SU-DHL-6 (cell line): ENCODE data around the gene TCP11.

Experiments
- H2AFZ ChIP-seq: fragments of 200-600 bp; sonication (generic); 2 replicates; pipeline ENCODE4 v1.6.1; 2014; ENCODE audit warnings: low read depth, mild to moderate bottlenecking, moderate library complexity, mixed read lengths, antibody characterized with exemption, low read length; ENCODE audit not compliant: severe bottlenecking
- H3F3A ChIP-seq: fragments of 200-600 bp; shearing (Covaris generic); 2 replicates; pipeline ENCODE4 v1.6.0; 2016; ENCODE audit warnings: antibody characterized with exemption, mild to moderate bottlenecking; ENCODE audit not compliant: insufficient read depth
- H3K27ac ChIP-seq: fragments of 200-600 bp; sonication (generic); 2 replicates; pipeline ENCODE4 v1.5.1; 2016; ENCODE audit warnings: low read depth, mild to moderate bottlenecking, low read length, moderate library complexity, mixed read lengths
- H3K27me3 ChIP-seq: fragments of 200-600 bp; sonication (generic), shearing (Covaris generic); 2 replicates; pipeline ENCODE4 v1.6.0; 2014; ENCODE audit warnings: mild to moderate bottlenecking, low read length
- H3K36me3 ChIP-seq: fragments of 200-600 bp; sonication (generic); 2 replicates; pipeline ENCODE4 v1.6.1; 2014; ENCODE audit warnings: mild to moderate bottlenecking, low read length, mixed read lengths
- H3K4me2 ChIP-seq: fragments of 300-600, 200-600 bp; shearing (Covaris generic), sonication (generic); 2 replicates; pipeline ENCODE4 v1.6.0; 2014; ENCODE audit warnings: low read length, low read depth, mild to moderate bottlenecking; ENCODE audit not compliant: poor library complexity, severe bottlenecking
- H3K4me3 ChIP-seq: fragments of 200-600 bp; sonication (generic); 2 replicates; pipeline ENCODE4 v1.5.1; 2014; ENCODE audit warnings: antibody characterized with exemption, low read length, mild to moderate bottlenecking, mixed read lengths; ENCODE audit not compliant: insufficient read depth, poor library complexity, severe bottlenecking
- H3K79me2 ChIP-seq: fragments of 200-600 bp; sonication (generic); 2 replicates; pipeline ENCODE4 v1.6.1; 2014; ENCODE audit warnings: mild to moderate bottlenecking, low read length, moderate library complexity; ENCODE audit not compliant: insufficient read depth
- H3K9ac ChIP-seq: fragments of 200-600 bp; sonication (generic); 2 replicates; pipeline ENCODE4 v1.7.0; 2014; ENCODE audit warnings: mild to moderate bottlenecking, low read length
- H3K9me2 ChIP-seq: fragments of 200-600 bp; sonication (generic); replicated peaks from 2 replicates; pipeline ENCODE4 v1.6.1; 2014; ENCODE audit warnings: low read length; ENCODE audit not compliant: insufficient read depth
- H3K9me3 ChIP-seq: fragments of 200-600 bp; sonication (generic); 2 replicates; pipeline ENCODE4 v1.6.1; 2014; ENCODE audit warnings: low read length, mixed read lengths; ENCODE audit not compliant: insufficient read depth
- H4K20me1 ChIP-seq: fragments of 200-600 bp; sonication (generic); 2 replicates; pipeline ENCODE4 v1.6.1; 2014; ENCODE audit warnings: low read depth, mild to moderate bottlenecking, antibody characterized with exemption, low read length, moderate library complexity, mixed read lengths
- CTCF ChIP-seq: fragments of 200-600 bp; sonication (generic); IDR thresholded peaks from one replicate; pipeline ENCODE4 v1.5.1; 2017; ENCODE audit warnings: antibody characterized with exemption, mild to moderate bottlenecking, low read length, moderate library complexity; ENCODE audit not compliant: insufficient read depth, poor library complexity, severe bottlenecking
- EZH2phosphoT487 ChIP-seq: fragments of 200-600 bp; sonication (generic), shearing (Covaris generic); conservative IDR thresholded peaks from 2 replicates; pipeline ENCODE4 v1.6.1; 2018; ENCODE audit warnings: mild to moderate bottlenecking, antibody characterized with exemption, low read length, moderate library complexity, mixed read lengths

The TCP11 gene

GRCh38 chr6:35080821-35081425 lies 60.2 kb downstream of the TCP11 start:
- H3F3A ChIP-seq = no peaks in the 10 kb centered on the region
- no peak overlapping the region for H3K4me2 ChIP-seq
- no peak for TF ChIP-seq EZH2phosphoT487
- TF ChIP-seq CTCF = no peak
- no peaks in the 10 kb centered on the region for H3K9me3 ChIP-seq
- H3K9me2 ChIP-seq = no peaks in the 10 kb centered on the region
- H3K9ac ChIP-seq = no peak overlapping the region
- H3K27ac ChIP-seq = no peak overlapping the region
- no peaks in the 10 kb centered on the region for H3K27me3 ChIP-seq
- no peaks in the 10 kb centered on the region for H3K36me3 ChIP-seq
- no peak overlapping the region for H3K4me3 ChIP-seq
- H4K20me1 ChIP-seq = no peaks in the 10 kb centered on the region
- no peaks in the 10 kb centered on the region for H3K79me2 ChIP-seq
- H2AFZ ChIP-seq = no peak overlapping the region

- Histone ChIP-seq H3K4me2 (no peak overlapping the region), H3K79me2 (no peaks in the 10 kb centered on the region), H3K27ac (no peak overlapping the region), H3K9me3 (no peaks in the 10 kb centered on the region), H3K27me3 (no peaks in the 10 kb centered on the region), H3F3A (no peaks in the 10 kb centered on the region), H4K20me1 (no peaks in the 10 kb centered on the region), H3K4me3 (no peak overlapping the region), H3K9me2 (no peaks in the 10 kb centered on the region), H3K9ac (no peak overlapping the region), H2AFZ (no peak overlapping the region), H3K36me3 (no peaks in the 10 kb centered on the region)
- TF ChIP-seq CTCF = no peak
- TF ChIP-seq EZH2phosphoT487 = no peak
Measured at GRCh38 chr6:35080016-35080680, 61.0 kb downstream of the TCP11 start.

GRCh38 chr6:35079311-35080000 lies 61.7 kb downstream of the TCP11 start:
- no peak for TF ChIP-seq CTCF
- TF ChIP-seq EZH2phosphoT487 = no peak
- H4K20me1 ChIP-seq = no peaks in the 10 kb centered on the region

More at GRCh38 chr6:35079311-35080000, 61.7 kb downstream of the TCP11 start:
- Histone ChIP-seq H3K27ac (no peak overlapping the region), H3K9me2 (no peaks in the 10 kb centered on the region), H3K79me2 (no peaks in the 10 kb centered on the region), H3K27me3 (no peaks in the 10 kb centered on the region), H3K36me3 (no peaks in the 10 kb centered on the region), H2AFZ (no peak overlapping the region), H3F3A (no peaks in the 10 kb centered on the region), H3K4me2 (no peak overlapping the region), H3K9ac (no peak overlapping the region), H3K4me3 (no peak overlapping the region), H3K9me3 (no peaks in the 10 kb centered on the region)
